ENCODE data around the gene FLT4.

DNA sequence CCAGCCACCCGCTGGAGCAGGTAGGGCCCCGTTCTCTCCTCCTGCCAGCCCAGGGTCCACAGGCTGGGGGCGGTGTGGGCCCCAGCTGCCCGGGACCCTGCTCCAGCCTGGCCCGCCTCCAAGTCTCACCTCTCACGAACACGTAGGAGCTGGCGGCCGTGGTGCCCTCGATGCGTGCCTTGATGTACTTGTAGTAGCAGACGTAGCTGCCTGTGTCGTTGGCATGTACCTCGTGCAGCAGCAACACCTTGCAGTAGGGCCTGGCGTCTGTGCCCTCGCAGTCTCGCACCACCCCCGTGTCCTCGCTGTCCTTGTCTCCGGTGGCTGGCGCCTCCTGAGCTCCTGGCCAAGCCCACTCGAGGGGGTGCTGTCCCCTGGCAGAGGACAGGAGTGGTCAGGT, 19.0 kb downstream of the FLT4 start:
- TF ChIP-seq GATA2 (IDR thresholded peaks at IDR 0.05; ENCODE audit: low read depth, low read length) (no peak), GATA3 (IDR thresholded peaks at IDR 0.05; ENCODE audit: low read depth, low read length) (no peak)
